DMS114 treated with DMSO at 0.1 percent for 48 hours (cell line): Measurements from ENCODE around the gene KLHL17.

Experiments
- DNase-seq: peaks from one replicate; lab custom pipeline; 2025; ENCODE audit not compliant: unreplicated experiment; lab: John Stamatoyannopoulos, UW

Gene KLHL17

DNA sequence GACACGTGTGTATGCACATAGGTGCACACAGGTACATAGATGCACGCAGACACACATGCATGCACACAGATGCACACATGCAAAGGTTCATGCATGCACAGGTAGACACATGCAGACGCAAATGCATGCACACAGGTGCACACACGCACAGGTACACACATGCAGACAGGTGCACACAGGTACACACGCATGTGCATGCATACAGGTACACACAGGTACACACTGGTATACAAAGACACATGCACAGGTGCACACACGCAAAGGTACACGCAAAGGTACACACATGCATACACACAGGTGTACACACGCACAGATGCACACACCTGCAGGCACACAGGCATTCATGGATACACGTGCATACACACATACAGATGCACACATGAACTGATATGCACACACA lies 10.1 kb upstream of the KLHL17 start:
- no peak for DNase-seq

DNA sequence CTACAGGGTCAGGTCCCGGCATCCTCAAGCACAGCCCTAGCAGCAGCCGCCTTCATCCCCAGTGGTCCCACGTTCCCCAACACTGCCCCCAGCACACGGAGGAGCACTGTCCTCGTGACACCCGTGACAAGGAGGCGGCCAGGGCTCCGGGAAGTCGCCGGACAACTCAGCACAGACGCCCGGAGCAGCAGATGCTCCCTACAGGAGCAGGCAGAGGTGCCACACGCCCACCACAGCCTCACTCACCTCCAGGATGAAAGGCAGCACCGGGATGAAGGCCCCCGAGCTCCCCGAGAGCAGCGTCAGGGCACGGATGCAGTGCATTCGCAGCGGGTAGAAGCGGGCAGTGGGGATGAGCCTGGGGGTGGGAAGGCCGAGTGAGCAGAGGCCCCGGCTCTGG lies 9.5 kb upstream of the KLHL17 start:
- no peak for DNase-seq

DNA sequence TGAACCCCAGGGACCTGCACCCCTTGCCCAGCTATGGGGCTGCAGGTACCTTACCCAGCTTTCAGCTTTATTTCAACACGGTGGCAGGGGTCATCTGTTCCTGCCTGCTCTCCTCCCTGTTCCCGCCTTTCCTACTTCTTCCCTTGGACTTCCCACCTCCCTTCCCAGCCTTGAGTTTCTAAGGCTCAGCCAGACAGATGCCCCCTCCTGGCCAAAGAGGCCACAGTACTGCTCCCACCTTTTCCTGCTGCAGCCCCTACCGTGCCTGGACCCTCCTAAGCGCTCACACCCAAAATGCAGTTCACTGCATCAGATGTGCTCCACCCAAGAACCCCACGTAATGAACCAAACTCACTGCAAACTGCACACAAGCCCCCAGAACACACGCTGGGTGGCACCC lies 9.0 kb upstream of the KLHL17 start:
- DNase-seq, result no peak

DNA sequence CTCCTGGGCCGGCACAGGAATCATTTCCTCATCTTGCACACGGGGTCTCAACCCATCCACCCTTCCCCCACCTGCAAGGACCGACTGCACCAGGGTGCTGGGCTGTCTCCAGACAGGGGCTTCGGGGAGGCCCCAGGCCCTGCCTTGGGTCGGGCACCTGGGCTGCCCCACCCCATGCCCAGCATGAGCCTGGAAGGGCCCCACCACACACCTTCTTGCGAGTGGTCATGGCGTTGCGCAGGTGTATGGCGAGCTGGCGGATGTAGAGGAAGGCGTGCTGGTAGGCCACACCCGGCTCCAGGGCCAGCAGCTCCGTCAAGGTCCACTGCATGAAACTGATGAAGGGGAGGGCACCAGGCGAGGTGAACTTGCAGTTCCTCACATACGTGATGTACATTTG lies 8.2 kb upstream of the KLHL17 start:
- no peak for DNase-seq

DNA sequence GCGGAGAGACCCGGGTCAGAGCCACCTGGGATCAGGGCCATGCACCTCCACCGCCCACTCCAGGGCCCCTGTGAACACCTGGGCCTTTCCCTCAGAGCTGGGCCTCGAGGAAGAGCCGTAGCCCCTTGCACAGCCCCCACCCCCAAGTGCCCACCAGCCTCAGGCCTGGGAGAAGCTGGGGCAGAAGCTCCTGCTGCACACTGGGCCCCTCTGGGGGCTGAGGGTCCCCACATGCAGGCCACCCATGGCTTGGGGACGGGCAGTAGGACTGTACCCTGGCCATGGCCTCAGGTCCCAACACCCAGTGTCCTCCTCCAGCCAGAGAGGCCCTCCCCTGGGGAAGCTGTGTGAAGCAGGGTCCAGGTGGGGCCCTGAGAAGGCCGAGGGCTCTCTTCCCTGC lies 7.8 kb upstream of the KLHL17 start:
- DNase-seq, result no peak

DNA sequence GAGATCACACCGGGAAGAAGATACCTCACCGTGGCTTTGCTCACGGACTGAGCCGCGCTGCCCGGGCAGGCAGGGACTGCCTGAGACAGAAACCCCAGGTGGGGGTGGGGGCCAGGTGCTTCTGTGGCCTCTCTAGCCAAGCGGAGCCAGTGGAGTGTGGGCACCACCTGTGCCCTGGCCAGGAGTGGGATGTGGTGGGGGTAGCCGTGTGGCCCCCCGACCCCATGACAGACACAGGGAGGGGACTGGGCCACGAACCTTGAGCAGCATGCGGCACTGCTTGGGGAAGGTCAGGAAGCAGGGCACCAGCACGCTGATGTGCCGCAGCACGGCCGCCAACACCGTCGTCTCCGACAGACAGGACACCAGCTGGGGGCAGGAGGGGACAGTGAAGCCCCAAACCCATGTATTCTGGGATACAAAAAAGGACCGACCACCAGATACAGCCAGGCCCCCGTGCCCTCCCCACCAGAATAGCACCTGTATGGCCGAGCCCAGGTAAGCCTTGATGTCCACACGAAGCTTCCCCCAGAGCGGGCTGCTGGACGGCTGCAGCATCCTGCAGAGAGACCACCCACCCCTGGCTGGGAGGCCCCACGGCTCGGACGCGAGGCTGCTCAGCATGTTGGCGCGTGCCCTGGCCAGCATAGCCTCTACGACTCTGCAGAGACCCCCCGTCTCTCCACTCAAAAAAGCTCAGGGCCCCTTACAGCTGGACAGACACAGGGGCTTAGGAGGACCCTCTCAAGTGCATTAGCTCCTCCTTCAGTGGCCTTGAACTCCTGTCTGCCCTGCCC lies 6.7 kb upstream of the KLHL17 start:
- no peak for DNase-seq

DNA sequence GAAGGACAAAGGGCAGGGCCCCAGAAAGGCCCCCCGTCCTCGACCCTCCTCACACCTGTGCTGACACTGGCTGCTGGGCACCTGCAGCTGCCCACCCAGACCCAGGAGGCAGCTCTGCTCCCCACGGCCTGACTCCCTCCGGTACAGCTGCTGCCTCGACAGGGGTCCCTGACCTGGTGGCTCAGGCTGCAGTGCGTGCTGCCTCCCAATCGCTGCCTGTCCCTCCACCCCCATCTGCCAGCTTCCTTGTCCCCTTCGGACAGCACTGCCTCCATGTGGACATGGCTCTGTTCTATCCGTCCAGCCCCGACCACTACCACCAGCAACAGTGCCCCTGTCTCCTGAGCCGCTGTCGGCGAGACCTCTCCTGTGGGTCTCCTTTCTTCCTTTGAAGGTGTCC lies 5.5 kb upstream of the KLHL17 start:
- no peak for DNase-seq

DNA sequence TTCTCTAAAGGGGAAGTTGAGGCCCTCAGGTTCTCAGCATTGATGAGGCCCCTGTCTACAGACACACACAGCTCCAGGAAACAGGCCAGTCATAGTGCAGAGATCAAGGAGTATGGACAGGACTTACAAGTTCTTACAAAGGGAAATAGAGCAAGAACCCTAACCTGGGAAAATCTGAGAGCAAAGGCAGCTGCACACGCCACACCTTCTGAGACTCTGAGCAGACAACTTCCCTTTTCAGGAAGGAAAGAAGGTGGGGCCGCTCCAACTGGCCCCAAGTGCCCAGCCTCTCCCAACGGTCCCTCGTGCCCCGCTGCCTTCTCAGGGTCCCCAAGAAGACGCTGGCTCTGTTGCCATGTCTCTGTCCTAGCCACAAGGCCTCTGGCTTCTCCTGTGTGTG lies 4.9 kb upstream of the KLHL17 start:
- DNase-seq, result no peak

DNA sequence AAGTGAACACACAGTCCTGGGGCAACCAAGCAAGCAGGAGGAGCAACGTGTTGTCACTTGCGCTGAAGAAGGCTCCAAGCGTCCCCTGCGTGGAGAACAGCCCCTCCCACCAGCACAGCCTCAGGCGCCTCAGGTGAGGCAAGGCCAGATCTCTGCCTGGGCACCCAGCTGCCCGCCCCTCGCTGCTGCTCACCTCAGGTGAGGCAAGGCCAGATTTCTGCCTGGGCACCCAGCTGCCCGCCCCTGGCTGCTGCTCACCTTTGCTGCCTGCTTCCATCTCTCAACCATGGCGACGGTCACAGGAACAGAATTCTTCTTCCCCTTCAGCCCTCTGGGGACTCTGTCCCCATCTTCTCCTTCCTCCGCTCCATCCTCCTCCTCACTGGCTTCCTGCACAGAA lies 3.7 kb upstream of the KLHL17 start:
- no peak for DNase-seq

DNA sequence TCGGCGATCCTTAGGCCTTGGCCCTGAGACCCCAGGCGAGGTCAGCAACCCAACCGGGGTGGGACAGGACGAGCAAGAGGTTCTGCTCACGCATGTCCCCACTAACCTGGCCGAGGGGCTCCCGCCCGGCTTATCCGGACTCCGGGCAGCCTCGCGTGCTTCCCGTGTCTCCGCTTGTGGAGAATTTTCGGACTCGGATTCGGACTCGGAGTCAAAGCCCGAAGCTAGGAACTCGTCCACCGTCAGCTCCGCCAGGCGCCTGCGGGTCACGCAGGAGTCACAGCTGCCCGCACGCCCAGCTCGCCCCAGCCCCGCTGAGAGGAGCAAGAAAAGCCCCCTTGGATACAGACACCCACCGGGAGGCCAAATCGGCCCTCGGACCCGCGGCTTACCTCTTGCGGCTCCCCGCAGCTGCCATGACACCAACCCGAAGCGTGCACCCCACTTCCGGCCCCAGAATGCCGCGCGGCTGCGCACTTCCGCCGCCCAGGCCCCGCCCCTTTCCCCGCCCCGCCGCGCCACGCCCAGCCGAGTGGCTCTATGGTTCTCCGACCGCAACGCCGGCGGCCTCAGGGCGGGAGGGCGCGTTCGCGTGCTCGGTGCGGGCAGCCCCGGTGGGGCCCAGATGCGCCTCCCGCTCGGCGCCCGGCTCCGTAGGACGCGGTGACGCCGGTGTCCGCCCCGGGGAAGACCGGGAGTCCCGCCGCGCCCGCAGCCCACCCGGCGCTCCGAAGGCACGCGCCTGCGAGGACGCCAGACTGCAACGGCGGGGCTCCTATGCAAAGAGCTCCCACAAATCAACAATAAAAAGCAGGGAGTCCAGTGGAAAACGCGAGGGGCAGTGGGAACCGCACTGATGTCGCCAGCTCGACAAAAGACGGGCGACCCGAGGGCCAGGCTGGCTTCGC lies 1.3 kb upstream of the KLHL17 start, which contains the start of gene NOC2L:
Gene NOC2L (minus strand): TSS at position 434 of the 908 bp plus-strand sequence. CDS start 16 bp downstream, at position 418.
- peak; percentile 80 for DNase-seq

DNA sequence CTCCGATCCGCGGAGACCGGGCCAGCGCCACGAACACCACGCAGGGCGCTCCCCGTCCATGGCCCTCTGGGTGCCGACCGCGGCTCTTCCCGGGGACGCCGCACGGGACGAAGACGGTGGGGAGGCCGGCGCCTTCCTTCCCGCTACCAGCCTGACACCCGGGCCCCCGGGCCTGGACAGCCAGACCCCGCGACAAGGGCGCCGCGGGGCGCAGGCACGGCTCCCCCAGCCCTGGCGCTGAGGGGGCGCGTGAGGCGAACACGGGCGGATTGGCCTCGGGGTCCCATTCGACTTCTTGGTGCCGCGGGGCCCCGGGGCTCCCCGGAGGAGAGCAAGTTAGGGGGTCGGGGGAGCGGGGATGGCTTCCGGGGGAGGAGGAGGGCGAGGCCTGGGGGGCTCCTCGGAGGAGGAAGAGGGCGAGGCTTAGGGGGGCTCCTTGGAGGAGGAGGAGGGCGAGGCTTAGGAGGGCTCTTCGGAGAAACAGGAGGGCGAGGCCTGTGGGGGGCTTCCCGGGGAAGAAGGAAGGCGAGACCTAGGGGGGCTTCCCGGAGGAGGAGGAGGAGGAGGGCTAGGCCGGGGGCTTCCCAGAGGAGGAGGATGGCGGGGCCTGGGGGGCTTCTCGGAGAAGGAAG lies 537 bp upstream of the KLHL17 start:
- no peak for DNase-seq

DNA sequence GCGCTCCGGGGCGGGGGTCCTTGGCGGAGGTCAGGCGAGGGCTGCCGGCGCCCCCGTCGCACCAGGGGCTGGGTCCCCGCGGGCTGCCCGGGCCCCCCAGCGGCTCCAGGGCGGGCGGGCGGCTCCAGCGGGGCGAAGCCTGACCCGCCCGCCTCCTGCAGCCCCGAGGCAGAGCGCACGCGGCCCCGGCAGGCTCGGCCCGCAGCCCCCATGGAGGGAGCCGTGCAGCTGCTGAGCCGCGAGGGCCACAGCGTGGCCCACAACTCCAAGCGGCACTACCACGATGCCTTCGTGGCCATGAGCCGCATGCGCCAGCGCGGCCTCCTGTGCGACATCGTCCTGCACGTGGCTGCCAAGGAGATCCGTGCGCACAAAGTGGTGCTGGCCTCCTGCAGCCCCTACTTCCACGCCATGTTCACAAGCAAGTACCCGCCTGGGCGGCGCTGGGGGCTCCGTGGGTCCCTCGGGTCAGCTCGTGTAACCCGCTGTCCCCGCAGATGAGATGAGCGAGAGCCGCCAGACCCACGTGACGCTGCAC lies 817 bp downstream of the KLHL17 start:
- no peak for DNase-seq

DNA sequence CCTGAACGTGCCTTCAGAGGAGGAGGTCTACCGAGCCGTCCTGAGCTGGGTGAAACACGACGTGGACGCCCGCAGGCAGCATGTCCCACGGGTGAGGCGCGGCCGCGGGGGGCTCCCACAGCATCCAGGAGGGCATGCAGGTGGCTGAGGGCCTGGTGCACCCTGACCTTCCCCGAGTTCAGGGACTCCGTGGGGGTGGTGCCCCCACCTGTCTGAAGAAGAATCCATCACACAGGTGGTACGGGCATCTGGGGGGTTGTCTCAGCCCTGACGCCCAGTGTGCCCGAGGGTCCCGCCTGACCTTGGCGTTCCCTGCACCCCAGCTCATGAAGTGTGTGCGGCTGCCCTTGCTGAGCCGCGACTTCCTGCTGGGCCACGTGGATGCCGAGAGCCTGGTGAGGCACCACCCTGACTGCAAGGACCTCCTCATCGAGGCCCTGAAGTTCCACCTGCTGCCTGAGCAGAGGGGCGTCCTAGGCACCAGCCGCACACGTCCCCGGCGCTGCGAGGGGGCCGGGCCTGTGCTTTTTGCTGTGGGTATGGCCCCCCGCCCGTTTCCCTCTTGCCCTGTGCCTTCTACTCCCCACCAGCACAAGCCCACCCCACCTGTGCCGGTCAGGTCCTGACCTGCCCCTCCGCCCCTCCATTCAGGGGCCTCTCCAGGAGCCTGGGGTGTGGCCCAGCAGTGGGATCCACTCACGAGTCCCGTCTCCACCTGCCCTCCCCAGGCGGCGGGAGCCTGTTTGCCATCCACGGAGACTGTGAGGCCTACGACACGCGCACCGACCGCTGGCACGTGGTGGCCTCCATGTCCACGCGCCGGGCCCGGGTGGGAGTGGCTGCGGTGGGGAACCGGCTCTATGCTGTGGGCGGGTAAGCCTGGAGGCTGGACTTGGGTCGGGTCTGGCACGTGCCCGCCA lies 2.3 kb downstream of the KLHL17 start:
- DNase-seq, result no peak

DNA sequence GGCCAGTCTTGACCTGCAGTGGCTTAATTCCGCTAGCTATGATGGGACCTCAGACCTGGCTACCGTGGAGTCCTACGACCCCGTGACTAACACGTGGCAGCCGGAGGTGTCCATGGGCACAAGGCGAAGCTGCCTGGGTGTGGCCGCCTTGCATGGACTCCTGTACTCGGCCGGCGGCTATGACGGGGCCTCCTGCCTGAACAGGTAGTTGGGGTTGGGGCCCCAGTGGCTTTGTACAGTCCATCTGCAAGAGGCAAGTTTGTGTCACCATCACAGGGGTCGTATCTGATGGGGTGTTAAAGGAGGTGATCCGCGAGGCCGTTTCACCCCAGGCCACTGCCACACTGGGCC lies 2.9 kb downstream of the KLHL17 start:
- DNase-seq, result no peak

DNA sequence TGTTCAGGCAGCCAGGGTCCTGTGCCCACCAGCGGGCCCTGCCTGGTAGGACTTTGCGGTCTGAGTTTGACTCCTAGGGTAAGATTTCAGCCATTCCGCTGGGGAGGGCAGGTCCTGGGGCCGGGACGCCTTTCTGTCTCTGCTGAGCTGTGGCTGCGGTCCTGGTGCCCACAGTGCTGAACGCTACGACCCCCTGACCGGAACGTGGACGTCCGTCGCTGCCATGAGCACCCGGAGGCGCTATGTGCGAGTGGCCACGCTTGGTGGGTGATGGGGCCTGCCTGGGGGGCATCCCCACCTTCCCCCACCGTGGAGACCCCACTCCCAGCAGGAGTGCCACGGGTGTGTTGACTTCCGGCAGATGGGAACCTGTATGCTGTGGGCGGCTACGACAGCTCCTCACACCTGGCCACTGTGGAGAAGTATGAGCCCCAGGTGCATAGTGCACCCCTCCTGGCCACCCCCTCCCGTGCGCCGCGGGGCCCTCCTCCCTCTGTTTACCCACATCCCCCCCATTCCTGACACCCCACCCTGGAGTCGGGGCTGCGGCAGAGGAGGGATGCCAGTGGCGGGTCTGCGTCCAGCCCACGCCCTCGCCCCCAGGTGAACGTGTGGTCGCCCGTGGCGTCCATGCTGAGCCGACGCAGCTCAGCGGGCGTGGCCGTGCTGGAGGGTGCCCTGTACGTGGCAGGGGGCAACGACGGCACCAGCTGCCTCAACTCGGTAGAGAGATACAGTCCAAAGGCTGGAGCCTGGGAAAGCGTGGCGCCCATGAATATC lies 3.6 kb downstream of the KLHL17 start:
- DNase-seq, result no peak

DNA sequence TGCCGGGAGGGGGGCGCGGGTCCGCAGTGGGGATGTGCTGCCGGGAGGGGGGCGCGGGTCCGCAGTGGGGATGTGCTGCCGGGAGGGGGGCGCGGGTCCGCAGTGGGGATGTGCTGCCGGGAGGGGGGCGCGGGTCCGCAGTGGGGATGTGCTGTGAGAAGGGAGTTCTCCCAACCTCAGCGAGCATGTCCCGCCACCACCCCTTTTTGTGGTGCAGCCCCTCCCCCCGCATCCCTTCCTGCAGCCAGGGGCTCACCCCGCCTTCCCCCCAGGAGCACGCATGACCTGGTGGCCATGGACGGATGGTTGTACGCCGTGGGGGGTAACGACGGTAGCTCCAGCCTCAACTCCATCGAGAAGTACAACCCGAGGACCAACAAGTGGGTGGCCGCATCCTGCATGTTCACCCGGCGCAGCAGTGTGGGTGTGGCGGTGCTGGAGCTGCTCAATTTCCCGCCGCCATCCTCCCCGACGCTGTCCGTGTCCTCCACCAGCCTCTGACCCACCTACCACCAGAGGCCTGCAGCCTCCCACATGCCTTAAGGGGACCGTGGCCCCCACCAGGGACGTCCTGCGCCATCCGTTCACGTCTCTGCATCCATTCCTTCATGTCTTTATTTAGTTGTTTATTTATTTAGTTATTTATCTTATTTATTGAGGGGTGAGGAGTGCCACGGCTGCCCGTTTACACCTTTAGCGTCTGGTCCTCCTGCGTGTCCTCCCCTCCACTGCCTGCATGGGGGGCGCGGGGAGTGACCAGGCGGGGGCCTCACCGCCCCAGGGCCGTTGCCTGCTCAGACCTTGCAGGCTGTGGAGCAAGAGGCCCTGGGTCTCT lies 4.5 kb downstream of the KLHL17 start:
- no peak for DNase-seq

DNA sequence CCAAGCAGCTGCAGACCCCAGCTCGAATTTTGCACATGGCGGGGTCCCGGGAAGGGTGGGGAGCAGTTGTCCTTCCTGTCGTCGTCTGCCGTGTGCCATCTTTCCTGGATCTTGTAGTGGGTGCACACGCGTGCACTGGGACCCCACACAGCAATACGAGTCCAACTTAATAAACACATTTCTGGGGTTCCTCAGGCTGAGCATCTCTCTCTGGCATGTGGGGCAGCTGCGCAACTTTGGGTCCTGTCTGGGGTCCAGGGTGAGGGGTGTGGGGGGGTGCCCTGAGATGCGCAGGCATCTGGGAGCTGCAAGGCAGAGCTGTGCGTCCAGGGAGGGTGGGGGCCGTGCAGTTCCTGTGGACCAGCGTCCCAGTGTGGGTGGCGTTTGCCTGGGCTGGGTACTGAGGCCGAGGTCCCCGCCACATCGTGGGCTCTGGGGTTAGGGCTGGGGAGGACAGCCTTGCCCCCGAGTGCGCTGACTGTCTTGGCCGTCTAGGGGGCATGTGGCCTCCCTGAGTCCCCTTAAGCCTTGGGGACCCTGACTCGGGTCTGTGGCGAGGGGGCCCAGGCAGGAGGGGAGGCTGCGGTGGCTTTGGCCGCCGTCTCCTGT lies 5.2 kb downstream of the KLHL17 start:
- DNase-seq, result no peak

DNA sequence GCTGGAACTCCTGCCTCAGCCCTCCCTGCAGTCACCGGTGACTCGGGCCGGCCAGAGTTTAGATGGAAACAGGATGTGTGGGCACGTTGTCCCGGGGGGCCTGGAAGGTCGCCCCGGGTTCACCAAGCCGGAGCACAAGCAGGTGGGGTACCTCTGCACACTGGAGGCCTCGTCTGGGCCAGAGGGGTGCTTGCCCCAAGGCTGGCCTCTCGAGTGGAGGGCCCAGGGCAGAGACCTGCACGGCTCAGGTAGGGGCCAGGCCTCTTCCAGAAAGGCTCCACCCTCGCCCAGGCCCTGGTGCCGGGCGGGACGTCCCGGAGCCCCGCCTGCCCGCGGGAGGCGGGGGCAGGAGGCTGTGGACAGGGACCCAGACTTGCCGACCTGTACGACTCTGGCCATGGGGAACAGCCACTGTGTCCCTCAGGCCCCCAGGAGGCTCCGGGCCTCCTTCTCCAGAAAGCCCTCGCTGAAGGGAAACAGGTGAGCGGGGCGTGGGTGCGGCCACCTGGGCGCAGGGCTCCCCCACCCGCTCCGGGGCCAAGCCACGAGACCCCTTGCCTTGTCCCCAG lies 5.8 kb downstream of the KLHL17 start, which contains the start of gene PLEKHN1:
Gene PLEKHN1 (plus strand): TSS at position 348 of the 569 bp plus-strand sequence. CDS start 50 bp downstream, at position 398.
- DNase-seq, result no peak
